Thyroid gland (tissue), 4 donors: ENCODE results near the gene ETNK2.

Experiments
- CTCF ChIP-seq, 6 experiments: fragments of 200-600 bp in 3 of 6; fragments of 450-650 bp in 3 of 6; sonication (generic) in 3 of 6; IDR thresholded peaks; one replicate each; pipeline ENCODE4 v1.5.1; 2016 to 2019; ENCODE audit warnings: antibody characterized with exemption in 6 of 6, mild to moderate bottlenecking in 2 of 6, inconsistent platforms in 1 of 6, moderate library complexity in 1 of 6
- POLR2A ChIP-seq, 2 donors: fragments of 450-650 bp; IDR thresholded peaks; one replicate each; pipeline ENCODE4 v1.6.1; 2017; ENCODE audit warnings: antibody characterized with exemption in 2 of 2, mild to moderate bottlenecking in 2 of 2, moderate library complexity in 1 of 2

DNA sequence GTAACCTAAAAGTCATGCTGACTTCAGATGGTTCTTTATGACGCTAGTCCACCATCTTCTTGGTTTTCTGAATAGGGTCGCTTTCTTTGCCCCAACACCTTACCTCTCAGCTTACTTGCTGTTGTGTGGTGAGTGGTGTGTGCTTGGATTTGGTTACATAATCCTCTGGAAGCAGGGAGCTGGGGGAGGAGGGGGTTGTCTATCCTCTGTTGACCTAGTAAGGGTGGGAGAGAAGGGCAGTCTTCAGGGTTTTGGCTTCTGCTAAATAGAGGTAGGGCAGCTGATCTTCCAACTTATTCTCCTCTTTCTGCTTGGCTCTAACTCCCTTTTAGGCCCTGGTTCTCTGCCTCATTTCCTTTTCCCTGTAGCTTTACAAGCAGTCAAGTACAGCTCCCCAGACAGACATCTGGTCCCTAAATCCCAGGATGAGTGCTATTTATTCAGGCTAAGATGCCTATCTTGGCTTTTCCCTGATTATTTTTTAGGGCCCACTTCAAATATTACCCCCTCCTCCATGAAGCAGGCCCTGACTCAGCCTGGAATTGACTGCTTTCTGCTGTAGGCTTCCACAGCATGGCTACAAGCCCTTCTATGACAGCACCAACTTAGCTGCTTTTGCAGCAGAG lies 20.7 kb upstream of the ETNK2 start:
- TF ChIP-seq POLR2A (IDR thresholded peaks at IDR 0.05) (no peak), CTCF (IDR thresholded peaks at IDR 0.05) (no peak)
